ENCODE results near the gene PLEKHG4. TPM values are rescaled to one million over a fixed set of nuclear protein-coding genes. Genes with fewer than 3 reads are reported as not detected.

Gene PLEKHG4
- total and polyA plus RNA-seq, 10 of the 15 experiments (the other 5 are each of a cell fraction or from before 2014, with no cell fraction given), result 0.14 to 2.6 (median 0.99) TPM

DNA sequence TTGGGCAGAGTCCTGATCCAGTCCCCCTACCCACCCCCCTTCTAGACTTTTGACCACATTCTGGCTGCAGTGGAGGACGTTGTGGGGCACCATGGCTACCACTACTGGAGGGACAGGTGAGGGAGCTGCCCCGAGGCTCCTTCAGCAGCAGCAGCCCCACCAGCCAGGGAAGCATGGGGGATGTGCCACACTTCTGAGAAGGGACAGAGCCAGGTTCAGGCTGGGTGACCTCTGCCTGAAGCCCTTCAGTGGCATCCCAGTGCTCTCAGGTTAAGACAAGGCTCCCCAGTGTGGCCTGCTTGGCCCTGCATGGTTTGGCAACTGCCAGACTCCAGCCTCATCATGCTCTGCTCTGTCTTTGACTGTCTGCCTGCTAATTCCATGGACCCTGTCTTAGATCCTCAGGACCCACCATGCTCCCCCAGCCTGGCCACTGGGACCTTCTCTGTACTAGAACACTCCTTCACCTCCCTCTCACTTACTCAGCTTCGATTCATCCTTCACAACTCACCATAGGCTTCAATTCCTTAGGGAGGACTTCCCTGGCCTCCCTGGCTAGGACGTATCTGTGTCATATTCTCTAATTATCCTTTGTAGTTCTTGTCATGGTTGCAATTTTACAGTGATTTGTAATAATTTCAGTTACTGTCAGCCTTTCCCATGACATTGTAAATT is 21.7 kb upstream of the PLEKHG4 start:
- ChIA-PET SMC1A (ENCODE audit: uncharacterized antibody, unreplicated experiment) (no interaction called here), RAD21 (ENCODE audit: unreplicated experiment) (interaction anchor here (1.3 to 1.6 kb wide), 2 partner anchors 81 to 142 kb away, joined by 5 read pairs; no protein-coding TSS in a partner anchor), CTCF (interaction anchor here (0.8 kb wide), 1 partner anchor 66 kb away, joined by 4 read pairs; no protein-coding TSS in a partner anchor), POLR2A (no interaction called here)
- Histone ChIP-seq H3K9ac (ENCODE audit: control insufficient read depth, insufficient read depth, low read length) (no peak overlapping the region), H4K20me1 (ENCODE audit: control insufficient read depth, insufficient read depth) (no peaks in the 10 kb centered on the region), H2AFZ (ENCODE audit: control insufficient read depth, low read depth, low read length) (no peak overlapping the region), H3K4me3 (no peak overlapping the region), H3K27me3 (replicated peaks in 1 of 2; ENCODE audit: control insufficient read depth in 2 of 2, insufficient read depth in 2 of 2, low read length in 1 of 2) (no peaks in the 10 kb centered on the region), H3K4me1 (ENCODE audit: control insufficient read depth, insufficient read depth, low read length) (no peaks in the 10 kb centered on the region), H3K79me2 (ENCODE audit: control insufficient read depth, insufficient read depth, low read length) (no peaks in the 10 kb centered on the region), H3K27ac (ENCODE audit: control insufficient read depth, insufficient read depth) (no peak overlapping the region), H3K36me3 (ENCODE audit: control insufficient read depth in 2 of 2, insufficient read depth in 2 of 2, low read length in 1 of 2) (no peaks in the 10 kb centered on the region; a peak in 1 of 4 replicates), H3K4me2 (ENCODE audit: control insufficient read depth, insufficient read depth) (no peak overlapping the region), H3K9me3 (replicated peaks; ENCODE audit: control insufficient read depth, insufficient read depth, low read length) (no peaks in the 10 kb centered on the region)
- TF ChIP-seq SMC3 (IDR thresholded peaks at IDR 0.05; ENCODE audit: borderline replicate concordance, low read length), result no peak
- BruUV-seq (replicated peaks), result no TSS peak
- 22% methylated on average over 4 of the region's 4 CpGs for whole genome bisulfite sequencing (ENCODE audit: insufficient coverage, insufficient replicate concordance, low lambda C conversion rate, missing lambda C conversion rate)
- in situ Hi-C loops (cut with MboI), result no loop called here
- DNase-seq (ENCODE audit: low read depth, low spot score), result no peak
- no peak for FAIRE-seq
- no peak for ATAC-seq
- intact Hi-C loops (cut with micrococcal nuclease; ENCODE audit: unreplicated experiment), result no loop called here

DNA sequence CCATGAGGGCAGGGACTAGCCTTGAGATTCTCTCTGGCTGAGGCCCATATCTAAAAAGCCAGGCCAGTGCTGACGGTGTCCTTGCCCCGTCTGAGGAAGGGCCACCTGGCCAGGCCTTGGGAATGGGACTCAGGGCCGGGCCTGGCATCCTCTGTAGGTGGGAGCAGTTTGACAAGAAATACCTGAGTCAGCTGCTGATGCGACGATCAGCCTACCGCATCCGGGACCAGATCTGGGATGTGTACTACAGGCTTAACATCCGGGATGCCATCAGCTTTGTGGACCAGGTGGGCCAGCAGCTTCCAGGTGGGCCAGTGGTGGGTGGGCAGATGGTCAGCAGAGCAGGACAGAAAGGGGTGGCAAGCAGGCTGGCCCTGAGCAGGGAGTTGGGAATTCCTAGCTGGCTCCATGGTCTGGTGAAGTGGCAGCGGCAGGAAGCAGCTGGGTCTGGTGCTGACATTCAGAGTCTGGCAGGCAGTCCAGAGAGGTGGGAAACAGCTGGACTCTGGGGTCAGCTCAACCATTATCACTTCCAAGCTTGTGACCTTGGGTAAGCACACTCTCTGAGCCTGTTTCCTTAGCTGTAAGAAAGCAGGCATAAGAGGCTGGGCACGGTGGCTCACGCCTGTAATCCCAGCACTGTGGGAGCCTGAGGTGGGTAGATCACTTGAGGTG is 21.0 kb upstream of the PLEKHG4 start:
- Histone ChIP-seq H3K4me2 (ENCODE audit: control insufficient read depth, insufficient read depth) (no peak overlapping the region), H3K4me3 (no peak overlapping the region), H3K36me3 (ENCODE audit: control insufficient read depth in 2 of 2, insufficient read depth in 2 of 2, low read length in 1 of 2) (no peaks in the 10 kb centered on the region; a peak in 1 of 4 replicates), H3K27ac (ENCODE audit: control insufficient read depth, insufficient read depth) (no peak overlapping the region), H3K79me2 (ENCODE audit: control insufficient read depth, insufficient read depth, low read length) (no peaks in the 10 kb centered on the region), H3K9ac (ENCODE audit: control insufficient read depth, insufficient read depth, low read length) (no peak overlapping the region), H3K4me1 (ENCODE audit: control insufficient read depth, insufficient read depth, low read length) (no peaks in the 10 kb centered on the region), H3K9me3 (replicated peaks; ENCODE audit: control insufficient read depth, insufficient read depth, low read length) (no peaks in the 10 kb centered on the region), H3K27me3 (replicated peaks in 1 of 2; ENCODE audit: control insufficient read depth in 2 of 2, insufficient read depth in 2 of 2, low read length in 1 of 2) (no peaks in the 10 kb centered on the region), H2AFZ (ENCODE audit: control insufficient read depth, low read depth, low read length) (no peak overlapping the region), H4K20me1 (ENCODE audit: control insufficient read depth, insufficient read depth) (no peaks in the 10 kb centered on the region)
- TF ChIP-seq TARDBP (IDR thresholded peaks at IDR 0.05; ENCODE audit: borderline replicate concordance) (no peak), ESRRA (IDR thresholded peaks at IDR 0.05; ENCODE audit: low read length) (no peak), NR2C2 (IDR thresholded peaks at IDR 0.05; ENCODE audit: borderline replicate concordance, control insufficient read depth, insufficient read length, low read depth) (no peak), SIN3A (IDR thresholded peaks at IDR 0.05; ENCODE audit: low read depth, low read length) (no peak)
- TF ChIP-seq, protein P1, sequence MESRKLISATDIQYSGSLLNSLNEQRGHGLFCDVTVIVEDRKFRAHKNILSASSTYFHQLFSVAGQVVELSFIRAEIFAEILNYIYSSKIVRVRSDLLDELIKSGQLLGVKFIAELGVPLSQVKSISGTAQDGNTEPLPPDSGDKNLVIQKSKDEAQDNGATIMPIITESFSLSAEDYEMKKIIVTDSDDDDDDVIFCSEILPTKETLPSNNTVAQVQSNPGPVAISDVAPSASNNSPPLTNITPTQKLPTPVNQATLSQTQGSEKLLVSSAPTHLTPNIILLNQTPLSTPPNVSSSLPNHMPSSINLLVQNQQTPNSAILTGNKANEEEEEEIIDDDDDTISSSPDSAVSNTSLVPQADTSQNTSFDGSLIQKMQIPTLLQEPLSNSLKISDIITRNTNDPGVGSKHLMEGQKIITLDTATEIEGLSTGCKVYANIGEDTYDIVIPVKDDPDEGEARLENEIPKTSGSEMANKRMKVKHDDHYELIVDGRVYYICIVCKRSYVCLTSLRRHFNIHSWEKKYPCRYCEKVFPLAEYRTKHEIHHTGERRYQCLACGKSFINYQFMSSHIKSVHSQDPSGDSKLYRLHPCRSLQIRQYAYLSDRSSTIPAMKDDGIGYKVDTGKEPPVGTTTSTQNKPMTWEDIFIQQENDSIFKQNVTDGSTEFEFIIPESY (IDR thresholded peaks at IDR 0.05), result no peak
- TF ChIP-seq, protein P2, sequence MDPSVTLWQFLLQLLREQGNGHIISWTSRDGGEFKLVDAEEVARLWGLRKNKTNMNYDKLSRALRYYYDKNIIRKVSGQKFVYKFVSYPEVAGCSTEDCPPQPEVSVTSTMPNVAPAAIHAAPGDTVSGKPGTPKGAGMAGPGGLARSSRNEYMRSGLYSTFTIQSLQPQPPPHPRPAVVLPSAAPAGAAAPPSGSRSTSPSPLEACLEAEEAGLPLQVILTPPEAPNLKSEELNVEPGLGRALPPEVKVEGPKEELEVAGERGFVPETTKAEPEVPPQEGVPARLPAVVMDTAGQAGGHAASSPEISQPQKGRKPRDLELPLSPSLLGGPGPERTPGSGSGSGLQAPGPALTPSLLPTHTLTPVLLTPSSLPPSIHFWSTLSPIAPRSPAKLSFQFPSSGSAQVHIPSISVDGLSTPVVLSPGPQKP (IDR thresholded peaks at IDR 0.05; ENCODE audit: low read depth, low read length), result no peak
- POLR2A ChIA-PET, result interaction anchor here (0.7 kb wide), 2 partner anchors 139 to 196 kb away, joined by 3 read pairs; no protein-coding TSS in a partner anchor
- no TSS peak for BruUV-seq (replicated peaks)
- intact Hi-C loops (cut with micrococcal nuclease; ENCODE audit: unreplicated experiment), result no loop called here
- FAIRE-seq, result no peak
- in situ Hi-C loops (cut with MboI), result no loop called here
- 75% methylated on average over 11 of the region's 11 CpGs for WGBS (ENCODE audit: insufficient coverage, insufficient replicate concordance, low lambda C conversion rate, missing lambda C conversion rate)
- CTCF ChIA-PET, result interaction anchor here (0.8 to 1.1 kb wide), 3 partner anchors 20 to 65 kb away, joined by 3 to 4 read pairs (median 3); no protein-coding TSS in a partner anchor
- DNase-seq (ENCODE audit: low read depth, low spot score), result no peak
- no peak for ATAC-seq
- RAD21 ChIA-PET (ENCODE audit: unreplicated experiment), result interaction anchor here (1.3 to 1.6 kb wide), 2 partner anchors 81 to 141 kb away, joined by 5 read pairs; no protein-coding TSS in a partner anchor
- SMC1A ChIA-PET (ENCODE audit: uncharacterized antibody, unreplicated experiment), result no interaction called here
